ENCODE results near the gene SMARCB1. TPM values are rescaled to one million over a fixed set of nuclear protein-coding genes. Genes with fewer than 3 reads are reported as not detected.

Gene SMARCB1
- total RNA-seq, 1 donor from 2014 or later, result 222 TPM

- H3K27me3 Mint-ChIP-seq (ENCODE audit: low read depth), result no peaks in the 10 kb centered on the region
- DNase-seq (ENCODE audit: low read depth, low spot score), result no peak
- H3K36me3 Mint-ChIP-seq (ENCODE audit: low read depth), result peaks cover 2% of the 10 kb centered on the region
- no peak for TF ChIP-seq CTCF (conservative IDR thresholded peaks at IDR 0.05)
- no peak overlapping the region for H3K4me3 Mint-ChIP-seq
- no peaks in the 10 kb centered on the region for H3K9me3 Mint-ChIP-seq
- peaks cover 6% of the 10 kb centered on the region for H3K4me1 Mint-ChIP-seq
- no peak overlapping the region for H3K27ac Mint-ChIP-seq (ENCODE audit: unreplicated experiment)
These were observed 97.4 kb downstream of the SMARCB1 start for GRCh38 chr22:23884140-23884539.

Other genes starting within 250 kb of the SMARCB1 start
- gene IGLL1, start 206.7 kb upstream of the SMARCB1 start, total RNA-seq, result not detected in 2 replicates
- gene DRICH1, start 154.6 kb upstream of the SMARCB1 start, total RNA-seq, result 0.43 TPM in 1 of 2 replicates, not detected in the other
- gene RGL4, start 96.0 kb upstream of the SMARCB1 start, total RNA-seq, result not detected in 2 replicates
- 11.4 and 13.0 TPM in 2 replicates for gene ZNF70, start 35.9 kb upstream of the SMARCB1 start, total RNA-seq
- gene VPREB3, start 32.5 kb upstream of the SMARCB1 start, total RNA-seq, result not detected in 2 replicates
- 0.41 and 0.79 TPM in 2 replicates for gene C22orf15, start 24.0 kb upstream of the SMARCB1 start, total RNA-seq
- 35.8 and 38.8 TPM in 2 replicates for gene CHCHD10, start 19.0 kb upstream of the SMARCB1 start, total RNA-seq
- 10.8 and 11.2 TPM in 2 replicates for gene MMP11, start 14.1 kb upstream of the SMARCB1 start, total RNA-seq
- 5.7 TPM in 2 replicates for gene DERL3, start 52.0 kb downstream of the SMARCB1 start, total RNA-seq
- gene SLC2A11, start 70.9 kb downstream of the SMARCB1 start, total RNA-seq, result 17.1 and 18.2 TPM in 2 replicates
- gene MIF, start 107.4 kb downstream of the SMARCB1 start, total RNA-seq, result 637 and 642 TPM in 2 replicates
- gene GSTT2B, start 174.2 kb downstream of the SMARCB1 start, total RNA-seq, result 1.8 and 2.1 TPM in 2 replicates
- gene DDTL, start 179.9 kb downstream of the SMARCB1 start, total RNA-seq, result not detected in 2 replicates
- 72.3 and 74.0 TPM in 2 replicates for gene DDT, start 187.5 kb downstream of the SMARCB1 start, total RNA-seq
- gene GSTT2, start 193.2 kb downstream of the SMARCB1 start, total RNA-seq, result not detected in 2 replicates
- not detected in 2 replicates for gene GSTT4, start 218.5 kb downstream of the SMARCB1 start, total RNA-seq
- gene CABIN1, start 224.3 kb downstream of the SMARCB1 start, total RNA-seq, result 80.8 and 81.8 TPM in 2 replicates

Measured in neural crest cell (in vitro differentiated cells).